ENCODE data around the gene NTF3.

The NTF3 gene

DNA sequence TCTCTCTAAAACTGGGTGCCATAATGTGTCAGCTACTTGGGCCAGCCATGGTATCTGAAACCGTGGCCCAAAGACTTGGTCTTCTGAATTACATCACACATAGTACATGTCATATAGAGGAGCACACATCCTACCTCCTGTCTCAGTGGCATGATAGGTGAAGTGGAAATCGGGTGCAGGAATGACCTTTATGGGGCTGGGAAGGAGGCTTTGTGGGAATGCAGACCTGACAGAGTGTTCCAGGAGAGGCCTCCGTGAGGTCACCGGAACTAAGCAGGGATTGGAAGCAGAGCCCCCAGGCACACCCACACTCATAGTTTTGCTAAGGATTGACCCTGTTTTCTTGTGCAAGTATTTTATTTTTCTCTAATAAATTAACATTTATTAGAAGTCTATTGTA lies 82.6 kb downstream of the NTF3 start:
- TF ChIP-seq Cebpa-rat (IDR thresholded peaks at IDR 0.05), result no peak
- Histone ChIP-seq H3K4me2 (no peak overlapping the region), H3K27ac (no peak overlapping the region), H3K9me3 (no peaks in the 10 kb centered on the region), H4K20me1 (no peaks in the 10 kb centered on the region), H3K4me1 (no peaks in the 10 kb centered on the region), H3K4me3 (no peak overlapping the region), H3K9ac (no peak overlapping the region), H3K27me3 (no peaks in the 10 kb centered on the region), H3K36me3 (no peaks in the 10 kb centered on the region)

DNA sequence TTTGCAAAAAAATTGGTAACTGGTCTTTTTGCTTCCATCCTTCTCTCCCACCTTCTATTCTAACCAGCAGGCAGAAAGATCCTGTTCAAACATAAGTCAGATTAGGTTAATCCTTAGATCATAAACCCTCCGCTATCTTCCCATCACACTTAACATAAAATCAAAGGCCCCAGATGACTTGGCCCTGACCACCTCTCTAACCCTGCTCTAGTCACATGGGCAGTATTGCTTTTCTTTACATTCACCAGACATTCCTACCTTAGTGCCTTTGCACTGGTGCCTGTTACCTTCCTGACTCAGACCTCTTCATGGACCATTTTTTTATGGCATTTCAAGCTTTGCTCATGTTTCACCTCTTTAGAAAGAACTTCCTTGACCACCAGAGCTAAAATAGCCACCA lies 83.5 kb downstream of the NTF3 start:
- no peak for TF ChIP-seq Cebpa-rat (IDR thresholded peaks at IDR 0.05)
- Histone ChIP-seq H4K20me1 (no peaks in the 10 kb centered on the region), H3K36me3 (no peaks in the 10 kb centered on the region), H3K4me2 (no peak overlapping the region), H3K4me3 (no peak overlapping the region), H3K27ac (no peak overlapping the region), H3K9ac (no peak overlapping the region), H3K9me3 (no peaks in the 10 kb centered on the region), H3K4me1 (no peaks in the 10 kb centered on the region), H3K27me3 (no peaks in the 10 kb centered on the region)

DNA sequence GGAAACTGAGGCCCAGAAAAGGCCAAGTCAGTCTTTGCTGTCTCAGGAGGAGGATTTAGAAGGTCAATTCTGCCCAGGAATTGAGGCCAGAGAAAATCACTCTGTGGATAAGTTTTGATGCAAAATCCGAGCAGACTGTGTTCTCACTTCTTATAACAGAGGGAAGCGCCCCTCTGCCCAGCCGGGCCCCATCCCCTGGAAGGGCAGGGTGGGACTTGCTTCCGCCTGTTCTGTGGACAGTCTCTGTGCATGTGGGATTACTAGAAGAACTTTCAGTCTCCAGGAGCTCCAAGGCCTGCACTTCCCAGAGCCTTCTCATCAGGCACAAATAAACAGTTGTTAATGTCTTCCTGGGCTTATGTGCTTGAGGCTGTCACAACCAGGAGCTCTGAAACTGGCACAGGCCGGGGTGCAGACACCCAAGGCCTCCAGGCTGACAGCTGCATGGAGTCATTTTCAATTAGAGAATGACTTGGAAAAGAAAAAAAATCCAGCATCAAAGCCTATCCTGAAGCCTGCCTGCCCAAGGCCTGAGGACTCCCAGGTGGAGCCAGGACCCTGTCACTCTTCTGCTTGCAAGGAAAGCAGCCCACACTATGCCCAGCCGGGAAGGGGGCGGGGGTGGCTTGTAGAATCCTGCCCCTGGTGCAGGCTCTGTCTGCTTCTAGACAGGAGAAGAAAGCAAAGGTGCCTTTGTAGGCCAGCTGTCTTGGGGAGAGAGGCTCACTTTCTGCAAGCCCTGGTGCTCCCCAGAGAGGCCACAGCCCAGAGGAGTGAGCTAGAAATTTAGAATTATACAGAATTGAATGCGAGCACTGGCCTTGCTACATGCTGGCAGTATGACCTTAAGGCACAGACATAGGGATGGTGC lies 84.7 kb downstream of the NTF3 start:
- Histone ChIP-seq H3K4me2 (no peak overlapping the region), H3K27ac (no peak overlapping the region), H3K36me3 (no peaks in the 10 kb centered on the region), H3K9me3 (no peaks in the 10 kb centered on the region), H3K4me1 (no peaks in the 10 kb centered on the region), H3K27me3 (no peaks in the 10 kb centered on the region), H3K9ac (no peak overlapping the region), H3K4me3 (no peak overlapping the region), H4K20me1 (no peaks in the 10 kb centered on the region)
- TF ChIP-seq Cebpa-rat (IDR thresholded peaks at IDR 0.05), result no peak

DNA sequence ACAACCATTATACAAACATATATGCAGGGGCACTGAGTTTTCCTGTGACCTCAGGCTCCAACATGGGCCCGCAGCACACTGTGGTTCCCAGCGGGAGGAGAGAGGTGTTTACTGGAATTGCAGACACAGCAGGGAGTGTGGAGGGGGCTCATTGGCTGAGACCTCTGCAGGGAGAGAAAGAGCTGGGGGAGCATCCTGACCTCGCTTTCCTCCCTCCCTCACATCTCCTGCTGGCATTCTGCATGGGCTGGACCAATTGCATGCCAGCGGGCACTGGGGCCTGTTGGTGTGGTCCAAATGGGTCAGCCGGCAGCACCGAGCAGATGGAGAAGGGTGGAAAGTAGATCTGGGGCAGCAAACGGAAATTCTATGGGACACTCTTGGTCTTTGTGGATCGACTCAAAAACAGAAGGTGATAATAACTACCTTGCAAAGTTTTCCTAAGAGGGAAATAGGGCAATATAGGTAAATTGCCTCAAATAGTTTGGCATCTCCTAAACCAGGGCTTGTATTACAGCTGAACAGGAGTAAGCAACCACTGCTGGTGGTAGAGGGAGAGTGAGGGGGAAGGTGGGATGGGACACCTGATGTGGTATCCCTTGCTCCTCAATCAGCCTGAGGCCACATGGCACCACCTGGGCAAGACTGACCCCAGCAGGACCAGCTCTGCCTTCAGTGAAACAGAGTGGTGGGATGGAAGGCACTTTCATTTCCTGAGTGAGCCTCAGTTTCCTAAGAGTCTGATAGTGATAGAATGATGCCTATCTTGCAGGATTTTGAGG lies 86.9 kb downstream of the NTF3 start:
- Histone ChIP-seq H3K27me3 (no peaks in the 10 kb centered on the region), H3K36me3 (no peaks in the 10 kb centered on the region), H3K9ac (no peak overlapping the region), H3K4me3 (no peak overlapping the region), H3K27ac (no peak overlapping the region), H3K4me1 (0 out of 2 replicates have a peak, but pooled peaks cover 5% of the 10 kb centered on the region), H4K20me1 (no peaks in the 10 kb centered on the region), H3K4me2 (no peak overlapping the region), H3K9me3 (no peaks in the 10 kb centered on the region)
- TF ChIP-seq Cebpa-rat (IDR thresholded peaks at IDR 0.05), result no peak

DNA sequence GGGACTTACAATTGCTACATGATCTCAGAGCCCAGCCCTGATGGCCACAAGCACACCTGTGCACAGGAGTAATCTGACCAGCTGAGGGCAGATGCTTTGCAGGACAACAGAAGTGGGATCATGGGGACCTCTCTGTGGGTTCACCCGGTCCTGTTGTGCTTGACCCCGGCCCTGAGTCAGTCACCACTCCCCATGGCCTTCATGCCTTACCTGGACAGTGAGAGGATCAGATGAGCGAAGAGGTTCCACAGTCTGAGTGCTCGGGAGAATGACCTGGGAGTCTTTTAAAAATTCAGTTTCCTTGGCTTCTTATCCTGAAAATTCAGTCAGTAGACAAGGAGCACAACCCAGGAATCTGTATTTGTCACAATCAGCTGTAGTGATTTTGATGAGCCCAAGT lies 88.1 kb downstream of the NTF3 start:
- no peak overlapping the region for H3K4me3 ChIP-seq
- H3K9me3 ChIP-seq, result no peaks in the 10 kb centered on the region
- no peak overlapping the region for H3K4me2 ChIP-seq
- 0 out of 2 replicates have a peak, but pooled peaks cover 5% of the 10 kb centered on the region for H3K4me1 ChIP-seq
- TF ChIP-seq Cebpa-rat (IDR thresholded peaks at IDR 0.05), result no peak
- no peak overlapping the region for H3K9ac ChIP-seq
- no peaks in the 10 kb centered on the region for H4K20me1 ChIP-seq
- H3K36me3 ChIP-seq, result no peaks in the 10 kb centered on the region
- no peaks in the 10 kb centered on the region for H3K27me3 ChIP-seq
- H3K27ac ChIP-seq, result no peak overlapping the region

DNA sequence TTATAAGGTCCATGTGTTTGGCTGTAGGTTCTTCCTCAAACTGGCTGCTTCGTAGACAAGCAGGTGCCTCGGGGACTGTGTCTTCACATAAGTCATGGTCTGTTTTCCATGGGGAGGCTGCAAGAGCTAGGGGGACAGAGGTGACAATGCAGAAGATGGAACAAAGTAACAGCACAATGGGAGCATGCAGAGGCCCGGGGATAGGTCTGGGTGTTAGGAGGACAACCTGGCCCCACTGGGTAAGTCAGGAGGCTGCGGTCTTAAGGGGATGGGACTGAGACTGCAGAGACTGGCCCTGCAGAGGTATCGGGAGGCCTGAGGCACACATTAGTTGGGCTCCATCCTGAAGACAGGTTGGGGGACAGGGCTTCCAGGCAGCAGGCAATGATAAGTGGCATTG lies 88.9 kb downstream of the NTF3 start:
- Histone ChIP-seq H3K9me3 (no peaks in the 10 kb centered on the region), H4K20me1 (no peaks in the 10 kb centered on the region), H3K4me1 (0 out of 2 replicates have a peak, but pooled peaks cover 5% of the 10 kb centered on the region), H3K36me3 (no peaks in the 10 kb centered on the region), H3K9ac (no peak overlapping the region), H3K4me3 (no peak overlapping the region), H3K4me2 (no peak overlapping the region), H3K27me3 (no peaks in the 10 kb centered on the region), H3K27ac (no peak overlapping the region)
- TF ChIP-seq Cebpa-rat (IDR thresholded peaks at IDR 0.05), result no peak

DNA sequence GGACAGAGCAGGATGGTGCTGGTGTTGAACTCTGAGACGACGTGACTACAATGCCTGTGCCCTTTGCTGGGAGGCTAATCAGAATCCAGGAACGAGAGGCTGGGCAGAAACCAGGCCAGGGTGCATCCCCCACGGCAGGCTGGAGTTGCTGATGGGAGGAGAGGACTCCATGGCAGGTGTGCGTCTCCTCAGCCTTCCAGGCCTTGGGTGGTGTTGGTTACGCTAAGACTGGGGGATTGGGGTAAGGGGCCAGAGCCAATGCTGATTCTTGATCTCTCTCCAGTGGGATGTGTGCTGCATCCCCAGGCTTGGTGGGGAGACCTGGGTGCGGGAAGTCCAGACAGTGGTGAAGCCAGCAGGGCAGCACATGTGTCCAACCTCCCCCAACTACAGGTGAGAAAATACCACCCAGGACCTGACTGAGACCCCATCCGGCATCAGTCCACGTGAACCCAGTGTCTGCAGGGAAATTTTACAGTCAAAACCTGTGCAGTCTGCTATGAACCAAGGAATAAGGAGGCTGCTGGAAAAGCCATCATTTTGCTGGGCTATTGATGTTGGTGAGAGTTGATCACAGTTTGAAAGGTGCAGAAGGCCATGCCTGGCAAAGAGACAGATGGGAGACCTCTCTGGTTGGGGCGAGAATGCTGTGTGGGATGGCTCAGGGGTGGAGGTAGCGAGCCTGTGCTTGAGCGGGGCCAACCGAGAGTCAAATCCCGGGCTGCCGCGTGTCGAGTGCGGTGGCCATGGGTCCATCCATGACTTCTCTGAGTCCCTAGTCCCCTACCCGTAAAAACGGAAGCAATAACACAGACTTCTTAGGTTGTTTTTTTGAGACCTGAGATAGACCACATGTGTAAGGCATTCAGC lies 89.8 kb downstream of the NTF3 start:
- H3K27ac ChIP-seq, result no peak overlapping the region
- H3K4me2 ChIP-seq, result no peak overlapping the region
- H3K4me3 ChIP-seq, result no peak overlapping the region
- no peak overlapping the region for H3K9ac ChIP-seq
- no peaks in the 10 kb centered on the region for H3K27me3 ChIP-seq
- 0 out of 2 replicates have a peak, but pooled peaks cover 5% of the 10 kb centered on the region for H3K4me1 ChIP-seq
- H3K36me3 ChIP-seq, result no peaks in the 10 kb centered on the region
- no peak for TF ChIP-seq Cebpa-rat (IDR thresholded peaks at IDR 0.05)
- H4K20me1 ChIP-seq, result no peaks in the 10 kb centered on the region
- no peaks in the 10 kb centered on the region for H3K9me3 ChIP-seq

DNA sequence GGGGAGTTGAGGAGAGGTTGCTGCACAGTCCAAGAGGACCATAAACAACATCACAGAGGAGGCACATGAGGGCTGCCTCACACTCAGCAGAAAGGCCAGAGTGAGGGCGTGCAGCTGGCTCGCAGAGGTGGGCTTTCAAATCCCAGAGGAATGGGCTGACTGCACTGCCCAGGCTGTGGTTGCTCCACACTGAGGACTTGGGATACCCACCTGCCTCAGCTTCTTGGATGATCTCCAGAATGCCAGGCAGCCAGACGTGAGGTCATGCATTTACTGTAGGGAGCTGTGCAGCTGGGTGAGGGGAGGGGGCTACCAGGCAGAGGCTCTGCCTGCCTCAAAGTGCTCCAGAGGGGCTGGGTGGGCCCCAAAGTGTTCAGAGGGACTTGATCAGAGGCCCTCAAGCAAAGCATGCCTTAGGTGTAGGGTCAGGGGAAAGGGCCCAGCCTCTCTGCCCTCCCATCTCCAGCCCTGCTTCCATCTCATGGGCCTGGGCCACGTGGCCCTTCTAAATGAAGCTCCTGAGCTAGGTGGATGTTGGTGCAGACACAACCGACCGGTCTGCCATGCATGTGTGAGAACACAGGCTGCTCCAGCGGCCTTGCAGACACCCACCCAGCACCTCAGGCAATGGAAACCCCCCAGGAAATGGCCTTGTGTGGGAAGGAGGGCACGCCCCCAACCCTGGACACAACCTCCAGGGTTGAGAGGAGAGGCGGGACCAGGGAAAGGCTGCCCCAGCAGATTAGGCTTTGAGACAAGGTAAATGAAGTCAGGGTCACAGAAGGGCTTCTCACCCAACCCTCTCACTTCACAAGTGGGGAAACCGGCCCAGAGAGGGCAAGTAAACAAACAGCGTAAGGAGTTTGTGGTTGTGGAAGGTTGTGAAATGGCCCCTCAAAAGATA lies 90.8 kb downstream of the NTF3 start:
- no peaks in the 10 kb centered on the region for H4K20me1 ChIP-seq
- H3K9me3 ChIP-seq, result no peaks in the 10 kb centered on the region
- no peaks in the 10 kb centered on the region for H3K27me3 ChIP-seq
- no peak overlapping the region for H3K4me3 ChIP-seq
- no peaks in the 10 kb centered on the region for H3K36me3 ChIP-seq
- TF ChIP-seq Cebpa-rat (IDR thresholded peaks at IDR 0.05), result no peak
- H3K27ac ChIP-seq, result no peak overlapping the region
- H3K9ac ChIP-seq, result no peak overlapping the region
- H3K4me1 ChIP-seq, result 0 out of 2 replicates have a peak, but pooled peaks cover 5% of the 10 kb centered on the region
- no peak overlapping the region for H3K4me2 ChIP-seq

Measured in BLaER1 (cell line).